Activated T-cell treated with anti-CD3 and anti-CD28 coated beads for 4 hours (primary cell): ENCODE results near the gene PFDN1.

Source experiments
- DNase-seq: peaks from one replicate; pipeline ENCODE4 v3.0.0-alpha.2; 2020

Gene PFDN1

GRCh38 chr5:140295414-140295813 is 7.5 kb downstream of the PFDN1 start:
- DNase-seq, result no peak

GRCh38 chr5:140294753-140295152 is 8.1 kb downstream of the PFDN1 start:
- DNase-seq, result no peak

GRCh38 chr5:140293849-140294100 is 9.1 kb downstream of the PFDN1 start:
- DNase-seq, result no peak

- no peak for DNase-seq
These were observed 9.6 kb downstream of the PFDN1 start for GRCh38 chr5:140293091-140293848.

- DNase-seq, result no peak
These were observed 10.5 kb downstream of the PFDN1 start for GRCh38 chr5:140292212-140293036.

- no peak for DNase-seq
These were observed 14.9 kb downstream of the PFDN1 start for GRCh38 chr5:140287801-140288521.

DNA sequence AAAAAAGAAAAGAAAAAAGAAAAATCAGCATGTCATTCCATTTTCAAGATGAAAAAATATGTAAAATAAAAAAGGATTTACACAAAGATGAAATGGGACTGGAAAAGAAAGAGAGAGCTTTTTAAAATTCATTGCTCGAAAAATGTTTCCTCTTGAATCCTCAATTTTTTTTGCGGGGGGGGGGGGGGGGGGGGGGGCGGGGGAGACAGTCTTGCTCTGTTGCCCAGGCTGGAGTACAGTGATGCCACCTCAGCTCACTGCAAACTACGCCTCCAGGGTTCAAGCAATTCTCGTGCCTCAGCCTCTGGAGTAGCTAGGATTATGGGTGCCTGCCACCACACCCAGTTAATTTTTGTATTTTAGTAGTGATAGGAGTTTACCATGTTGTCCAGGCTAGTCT is 16.5 kb downstream of the PFDN1 start:
- no peak for DNase-seq

GRCh38 chr5:140284013-140284412 is 18.9 kb downstream of the PFDN1 start:
- DNase-seq, result no peak

DNA sequence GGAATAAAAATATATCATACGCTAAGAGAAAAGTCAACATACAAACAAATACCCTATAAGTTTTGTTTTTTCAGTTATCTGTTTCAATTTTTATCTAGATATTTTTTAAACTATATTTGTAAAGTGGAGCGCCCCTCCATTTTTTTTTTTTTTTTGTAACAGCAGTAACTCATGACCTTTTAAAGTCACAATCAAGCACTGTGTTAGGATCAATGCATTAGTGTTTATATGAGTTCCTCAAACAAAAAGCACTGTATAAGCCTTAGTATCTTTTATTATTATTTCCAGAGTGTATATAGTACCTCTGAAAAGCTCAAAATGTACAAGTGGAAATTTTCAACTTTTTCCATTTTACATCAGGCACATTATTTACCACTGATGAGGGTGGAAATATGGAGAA is 20.6 kb downstream of the PFDN1 start:
- no peak for DNase-seq

DNA sequence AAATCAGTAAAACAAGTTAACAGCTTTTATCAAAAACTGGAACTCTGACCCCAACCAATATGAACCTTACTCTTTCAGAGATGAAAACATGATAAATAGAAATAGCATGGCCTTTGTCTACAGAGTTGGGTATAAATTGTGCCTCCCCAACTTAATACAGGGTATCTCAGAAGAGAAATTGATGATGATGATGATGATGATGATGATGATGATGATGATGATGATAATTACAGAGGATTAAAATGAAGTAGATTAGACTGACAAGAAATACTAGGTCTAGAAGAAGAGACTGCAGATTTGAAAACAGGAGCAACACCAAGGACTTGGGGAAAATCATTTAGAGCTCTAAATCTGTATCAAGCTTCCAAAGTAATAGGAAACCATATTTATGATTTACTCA is 27.1 kb downstream of the PFDN1 start:
- no peak for DNase-seq

- DNase-seq, result no peak
These were observed 29.5 kb downstream of the PFDN1 start for GRCh38 chr5:140273401-140273877.

GRCh38 chr5:140270008-140270407 is 32.9 kb downstream of the PFDN1 start:
- DNase-seq, result no peak

GRCh38 chr5:140267559-140268018 is 35.3 kb downstream of the PFDN1 start:
- DNase-seq, result no peak

DNA sequence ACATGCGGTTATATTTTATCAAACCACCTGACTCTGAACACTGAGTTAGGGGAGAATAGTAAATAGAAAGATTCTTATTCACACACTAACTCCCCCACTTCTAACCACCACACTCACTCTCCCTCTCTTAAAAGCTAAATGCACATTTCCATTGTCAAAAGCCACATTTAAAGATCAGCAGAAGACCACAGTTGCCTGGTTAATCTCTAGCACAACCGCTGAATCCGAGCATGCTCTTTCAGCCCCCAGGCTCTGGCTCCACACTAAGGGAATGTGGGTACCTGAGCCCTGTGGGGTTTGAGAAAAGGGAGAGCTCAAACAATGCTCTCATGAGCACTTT is 35.7 kb downstream of the PFDN1 start:
- DNase-seq, result no peak

DNA sequence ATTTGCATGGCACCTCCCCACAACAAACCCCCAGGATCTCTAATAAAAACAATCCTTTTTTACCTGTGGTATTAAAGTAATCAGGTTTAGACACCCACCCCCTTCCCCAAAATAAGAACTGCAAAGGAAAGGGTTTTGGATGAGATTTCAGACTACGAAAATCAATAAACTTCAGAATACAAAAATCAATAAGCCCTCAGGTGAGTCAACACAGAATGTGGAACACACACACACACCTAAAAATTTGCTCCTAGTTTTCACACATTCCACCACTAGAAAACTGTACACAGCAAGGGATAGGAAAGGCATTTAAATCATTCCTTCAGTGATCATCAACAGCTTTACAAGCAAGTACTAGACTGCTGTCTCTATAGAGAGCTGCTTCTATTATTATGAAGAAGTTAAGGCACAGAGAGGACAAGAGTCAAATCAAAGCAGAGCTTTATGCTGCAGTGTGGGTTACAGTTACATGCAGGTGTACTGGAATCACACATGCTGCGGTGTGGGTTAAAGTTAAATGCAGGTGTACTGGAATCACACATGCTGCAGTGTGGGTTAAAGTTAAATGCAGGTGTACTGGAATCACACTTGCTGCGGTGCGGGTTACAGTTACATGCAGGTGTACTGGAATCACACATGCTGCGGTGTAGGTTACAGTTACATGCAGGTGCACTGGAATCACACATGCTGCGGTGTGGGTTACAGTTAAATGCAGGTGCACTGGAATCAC is 36.3 kb downstream of the PFDN1 start:
- no peak for DNase-seq

DNA sequence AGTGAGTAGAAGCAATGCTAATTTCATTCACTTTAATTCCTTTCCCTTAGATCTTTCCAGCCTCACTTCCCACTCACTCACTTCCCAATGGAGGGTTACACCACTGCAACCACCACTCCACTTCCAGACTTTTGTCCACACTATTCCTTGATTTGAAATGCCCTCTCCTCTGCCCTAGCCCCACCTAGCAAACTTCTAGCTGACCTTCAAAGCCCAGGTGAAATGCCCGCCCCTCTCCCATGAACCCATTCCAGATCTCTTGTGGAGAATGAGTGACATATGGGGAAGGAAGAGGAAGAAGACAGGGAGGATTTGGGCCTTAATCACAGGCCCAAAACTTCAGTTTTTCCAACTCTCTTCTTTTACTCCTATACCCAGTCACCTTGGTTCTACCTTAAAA is 37.1 kb downstream of the PFDN1 start:
- no peak for DNase-seq

DNA sequence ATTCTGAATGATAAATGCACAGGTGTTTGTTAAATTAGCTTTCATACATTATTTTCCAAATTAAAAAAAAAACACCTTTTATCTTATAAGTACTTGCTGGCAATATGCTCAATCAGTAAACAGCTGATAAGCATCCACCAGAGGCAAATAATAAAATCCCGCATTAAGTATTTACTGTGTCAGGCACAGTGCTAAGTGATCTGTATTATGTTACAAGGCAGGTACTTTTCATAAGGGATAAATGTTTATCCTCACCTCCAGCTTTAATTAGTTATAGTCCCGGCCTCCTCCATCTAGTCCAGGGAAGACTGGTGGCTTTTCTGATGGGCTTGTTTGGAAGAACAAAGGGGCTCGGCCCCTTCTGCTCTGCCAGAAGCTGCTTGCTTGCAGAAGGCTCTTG is 40.1 kb downstream of the PFDN1 start:
- no peak for DNase-seq

GRCh38 chr5:140262221-140262620 is 40.7 kb downstream of the PFDN1 start:
- no peak for DNase-seq

GRCh38 chr5:140261403-140262171 is 41.3 kb downstream of the PFDN1 start:
- DNase-seq, result no peak

DNA sequence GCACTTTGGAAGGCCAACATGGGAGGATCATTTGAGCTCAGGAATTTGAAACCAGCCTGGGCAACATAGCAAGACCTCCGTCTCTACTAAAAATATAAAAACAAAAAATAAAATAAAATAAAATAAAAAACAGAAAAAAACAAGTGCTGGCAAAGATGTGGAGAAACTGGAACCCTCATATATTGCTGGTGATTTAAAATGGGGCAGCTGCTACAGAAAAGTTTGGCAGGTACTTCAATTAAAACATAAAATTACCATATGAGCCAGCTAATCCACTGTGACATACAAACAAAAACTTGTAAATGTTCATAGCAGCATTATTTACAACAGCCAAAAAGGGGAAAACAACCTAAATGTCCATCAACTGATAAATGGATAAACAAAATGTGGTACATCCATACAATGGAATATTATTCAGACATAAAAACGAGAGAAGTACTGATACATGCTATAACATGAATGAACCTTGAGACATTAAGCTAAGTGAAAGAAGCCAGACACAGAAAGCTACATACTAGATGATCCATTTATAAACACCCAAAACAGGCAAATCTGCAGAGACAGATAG is 42.7 kb downstream of the PFDN1 start:
- DNase-seq, result no peak

DNA sequence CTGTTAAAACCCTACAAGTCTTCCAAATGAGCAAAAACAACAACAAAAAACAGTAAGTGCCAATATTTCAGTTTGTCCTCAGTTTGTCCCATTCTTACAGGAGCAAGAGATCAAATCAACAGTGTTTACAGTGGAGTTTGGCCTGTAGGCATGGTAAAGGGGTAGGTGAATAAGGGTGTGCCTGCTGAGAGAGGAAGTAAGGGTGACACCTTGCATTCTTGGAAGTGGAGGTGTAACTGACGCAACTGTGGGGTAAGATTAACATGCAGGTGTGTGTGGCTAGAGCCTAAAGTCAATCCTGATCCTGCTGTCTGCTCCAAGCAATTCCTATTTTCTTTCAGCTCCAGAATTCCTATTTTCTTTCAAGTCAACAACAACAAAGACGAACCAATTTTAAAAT is 43.4 kb downstream of the PFDN1 start:
- DNase-seq, result no peak

- no peak for DNase-seq
These were observed 44.0 kb downstream of the PFDN1 start for GRCh38 chr5:140258873-140259272.
